ENCODE data around the gene PTPRN2.

Gene PTPRN2

DNA sequence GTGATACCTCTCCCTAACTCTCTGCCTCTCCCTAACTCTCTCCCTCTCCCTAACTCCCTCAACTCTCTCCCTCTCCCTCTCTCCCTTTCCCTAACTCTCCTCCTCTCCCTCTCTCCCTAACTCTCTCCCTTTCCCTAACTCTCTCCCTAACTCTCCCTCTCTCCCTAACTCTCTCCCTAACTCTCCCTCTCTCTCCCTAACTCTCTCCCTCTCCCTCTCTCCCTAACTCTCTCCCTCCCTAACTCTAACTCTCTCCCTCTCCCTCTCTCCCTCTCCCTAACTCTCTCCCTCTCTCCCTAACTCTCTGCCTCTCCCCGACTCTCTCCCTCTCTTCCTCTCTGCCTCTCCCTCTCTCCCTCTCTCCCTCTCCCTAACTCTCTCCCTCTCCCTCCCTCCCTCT is 2.0 kb upstream of the PTPRN2 start:
- peak overlapping the region; percentile 99 for H3K27ac ChIP-seq
- no peak for TF ChIP-seq ZFX (IDR thresholded peaks at IDR 0.05; ENCODE audit: borderline replicate concordance)

DNA sequence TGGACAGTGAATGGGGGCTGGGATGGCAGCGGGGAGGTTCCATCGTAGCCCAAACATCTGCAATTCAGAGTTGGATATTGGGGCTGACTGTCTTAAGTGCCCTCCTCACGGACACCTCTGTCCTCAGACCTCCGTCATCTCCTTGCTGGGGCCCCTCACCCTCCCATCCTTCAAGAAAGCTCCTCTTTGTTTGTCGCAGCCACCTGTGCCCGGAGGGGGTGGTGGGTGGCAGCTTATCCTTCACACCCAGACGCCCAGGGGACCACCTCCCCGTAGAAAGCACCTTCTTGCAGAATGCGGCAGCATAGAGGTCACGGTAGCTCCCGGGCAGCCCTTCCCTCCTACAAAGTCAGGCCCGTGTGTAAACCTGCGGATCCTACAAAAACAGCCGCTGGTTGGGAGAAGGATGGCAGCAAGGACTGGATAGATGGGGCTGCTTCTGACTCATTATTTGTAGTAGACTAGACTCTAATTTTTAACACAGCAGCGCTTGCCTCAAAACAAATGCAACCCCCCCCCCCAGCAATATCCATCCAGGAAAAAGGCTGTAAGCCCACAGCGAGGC is 1.3 kb upstream of the PTPRN2 start:
- peak overlapping the region; percentile 99 for H3K27ac ChIP-seq
- TF ChIP-seq, protein P1, sequence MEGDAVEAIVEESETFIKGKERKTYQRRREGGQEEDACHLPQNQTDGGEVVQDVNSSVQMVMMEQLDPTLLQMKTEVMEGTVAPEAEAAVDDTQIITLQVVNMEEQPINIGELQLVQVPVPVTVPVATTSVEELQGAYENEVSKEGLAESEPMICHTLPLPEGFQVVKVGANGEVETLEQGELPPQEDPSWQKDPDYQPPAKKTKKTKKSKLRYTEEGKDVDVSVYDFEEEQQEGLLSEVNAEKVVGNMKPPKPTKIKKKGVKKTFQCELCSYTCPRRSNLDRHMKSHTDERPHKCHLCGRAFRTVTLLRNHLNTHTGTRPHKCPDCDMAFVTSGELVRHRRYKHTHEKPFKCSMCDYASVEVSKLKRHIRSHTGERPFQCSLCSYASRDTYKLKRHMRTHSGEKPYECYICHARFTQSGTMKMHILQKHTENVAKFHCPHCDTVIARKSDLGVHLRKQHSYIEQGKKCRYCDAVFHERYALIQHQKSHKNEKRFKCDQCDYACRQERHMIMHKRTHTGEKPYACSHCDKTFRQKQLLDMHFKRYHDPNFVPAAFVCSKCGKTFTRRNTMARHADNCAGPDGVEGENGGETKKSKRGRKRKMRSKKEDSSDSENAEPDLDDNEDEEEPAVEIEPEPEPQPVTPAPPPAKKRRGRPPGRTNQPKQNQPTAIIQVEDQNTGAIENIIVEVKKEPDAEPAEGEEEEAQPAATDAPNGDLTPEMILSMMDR (IDR thresholded peaks at IDR 0.05), result no peak
- no peak for TF ChIP-seq ZFX (IDR thresholded peaks at IDR 0.05; ENCODE audit: borderline replicate concordance)

GRCh38 chr7:158588085-158588877 is 658 bp upstream of the PTPRN2 start:
- TF ChIP-seq, protein P1 (IDR thresholded peaks at IDR 0.05), result no peak
- no peak for TF ChIP-seq ZFX (IDR thresholded peaks at IDR 0.05; ENCODE audit: borderline replicate concordance)
- peak overlapping the region; percentile 99 for H3K27ac ChIP-seq

GRCh38 chr7:158586499-158587161 is 993 bp downstream of the PTPRN2 start:
- TF ChIP-seq, protein P1 (IDR thresholded peaks at IDR 0.05), result no peak
- TF ChIP-seq ZFX (IDR thresholded peaks at IDR 0.05; ENCODE audit: borderline replicate concordance), result no peak
- H3K27ac ChIP-seq, result peak overlapping the region; percentile 99

DNA sequence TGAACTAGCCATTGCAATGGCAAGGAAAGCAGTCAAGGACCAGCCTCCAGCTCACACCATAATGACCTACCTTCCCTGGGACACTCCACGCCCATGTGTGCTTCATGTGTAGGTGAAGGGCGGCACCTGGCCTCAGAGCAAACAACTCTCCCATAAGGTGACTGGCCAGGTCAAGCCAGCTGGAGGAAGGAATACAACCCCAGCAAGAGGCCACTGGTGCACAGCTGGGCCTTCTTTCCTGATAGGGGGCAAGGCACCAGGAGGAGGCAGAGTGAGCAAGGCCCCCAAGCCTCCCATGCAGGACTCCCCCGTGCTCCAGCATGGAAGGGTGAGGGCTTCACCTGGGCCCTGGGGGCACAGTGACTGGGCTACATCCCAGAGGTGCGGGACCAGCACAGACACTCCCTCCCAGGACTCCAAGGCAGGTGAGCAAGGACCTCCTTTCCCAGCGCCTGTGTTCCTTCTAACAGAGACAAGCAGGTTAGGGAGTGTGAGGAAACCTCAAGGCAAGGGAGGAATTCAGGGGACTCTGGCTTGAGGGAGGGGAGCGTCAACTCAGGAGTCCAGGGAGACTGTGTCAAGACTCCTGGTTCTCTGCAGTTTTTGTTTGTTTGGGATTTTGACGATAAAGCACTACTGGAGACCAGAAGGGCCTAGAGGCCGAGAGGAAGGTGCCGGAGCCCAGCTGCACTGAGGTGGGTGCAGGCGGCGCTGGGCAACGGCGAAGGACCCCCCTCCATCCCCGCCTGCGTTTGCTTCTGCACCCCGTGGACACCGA is 1.7 kb downstream of the PTPRN2 start:
- H3K27ac ChIP-seq, result peak overlapping the region; percentile 99

GRCh38 chr7:158584407-158584806 is 3.2 kb downstream of the PTPRN2 start:
- no peak overlapping the region for H3K27ac ChIP-seq
- TF ChIP-seq, protein P1 (IDR thresholded peaks at IDR 0.05), result no peak
- TF ChIP-seq ZFX (IDR thresholded peaks at IDR 0.05; ENCODE audit: borderline replicate concordance), result no peak

More for the DNA sequence above, 1.7 kb downstream of the PTPRN2 start:
- TF ChIP-seq ZFX (IDR thresholded peaks at IDR 0.05; ENCODE audit: borderline replicate concordance), result no peak
- TF ChIP-seq, protein P1 (IDR thresholded peaks at IDR 0.05), result peak; percentile 7; the same call in 1 of the 2 replicates

- no peak for TF ChIP-seq ZFX (IDR thresholded peaks at IDR 0.05; ENCODE audit: borderline replicate concordance)
- TF ChIP-seq, protein P1 (IDR thresholded peaks at IDR 0.05), result no peak
- H3K27ac ChIP-seq, result no peak overlapping the region
Measured at GRCh38 chr7:158583810-158584209, 3.8 kb downstream of the PTPRN2 start.
